Stimulated activated CD8-positive, alpha-beta memory T cell treated with anti-CD3 and anti-CD28 coated beads, Interleukin-4, amount 100 ng/mL, for 1 hour (primary cell): ENCODE data around the gene PLEKHA1.

Source experiments
- DNase-seq, 2 donors: peaks; one replicate each; pipeline ENCODE4 v3.0.0-alpha.2; 2020; ENCODE audit warnings: low read depth in 2 of 2, low spot score in 1 of 2

The PLEKHA1 gene

GRCh38 chr10:122475591-122476332 is 101.3 kb downstream of the PLEKHA1 start:
- DNase-seq = no peak

DNA sequence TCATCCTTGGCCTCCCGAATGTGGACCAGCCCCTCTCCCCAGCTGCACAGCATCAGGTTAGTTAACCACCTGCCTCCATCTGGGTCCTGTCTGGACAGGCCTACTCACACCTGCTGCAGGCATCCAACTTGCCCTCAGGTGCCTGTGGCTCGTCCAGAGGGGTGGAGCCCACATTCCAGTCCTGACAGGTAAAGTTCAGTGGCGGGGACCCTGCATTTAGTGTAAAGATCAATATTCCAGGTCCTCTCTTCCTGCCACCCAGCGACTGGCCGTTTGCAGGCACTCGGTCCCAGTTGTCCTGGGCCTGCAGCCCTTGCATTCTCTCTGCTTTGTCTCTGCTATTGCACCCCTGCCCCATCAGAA is 101.8 kb downstream of the PLEKHA1 start:
- no peak for DNase-seq

DNA sequence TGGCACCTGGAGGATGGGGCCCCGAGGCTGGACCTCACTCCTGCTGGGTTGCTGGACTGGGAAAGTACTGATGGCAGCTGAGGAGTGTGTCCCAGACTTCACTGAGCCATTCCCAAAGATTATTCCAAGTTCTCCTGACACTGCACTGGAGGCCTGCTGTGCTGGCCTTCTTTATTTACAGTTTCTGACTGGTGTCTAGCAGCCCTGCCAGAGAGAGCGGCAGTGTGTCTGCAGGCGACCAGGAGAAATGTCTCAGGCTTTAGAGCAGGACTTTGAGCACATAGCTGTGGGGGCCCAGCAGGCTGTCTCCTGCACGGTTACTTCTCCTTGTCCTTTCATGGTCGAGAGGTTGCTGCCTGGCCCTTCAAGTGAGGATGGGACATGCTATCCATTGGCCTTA is 102.9 kb downstream of the PLEKHA1 start:
- DNase-seq = no peak

- DNase-seq = no peak
These were observed 104.5 kb downstream of the PLEKHA1 start for GRCh38 chr10:122478971-122479370.

- no peak for DNase-seq
These were observed 105.8 kb downstream of the PLEKHA1 start for GRCh38 chr10:122480146-122480833.

- no peak for DNase-seq
These were observed 107.0 kb downstream of the PLEKHA1 start for GRCh38 chr10:122481296-122482056.
